Cortex of kidney (tissue), 1 donor: Measurements from ENCODE around the gene TUSC2.
"Not testable (repeated sequence)": the region's sequence is repeated elsewhere in the genome, so short reads cannot be mapped to it uniquely, and the experiment has no call there.

Source experiments
- DNase-seq: peaks from one replicate; lab custom pipeline; 2025; lab: John Stamatoyannopoulos, UW

Gene TUSC2

GRCh38 chr3:50294089-50294488 is 33.9 kb downstream of the TUSC2 start:
- no peak for DNase-seq

- DNase-seq: no peak
These were observed 34.8 kb downstream of the TUSC2 start for GRCh38 chr3:50293079-50293801.

GRCh38 chr3:50292159-50293078 is 35.6 kb downstream of the TUSC2 start, which contains the start of gene IFRD2:
IFRD2 (minus strand) TSS chr3:50292429; CDS start chr3:50292274, 155 bp downstream.
- no peak for DNase-seq

- no peak for DNase-seq
These were observed 37.8 kb downstream of the TUSC2 start for GRCh38 chr3:50290161-50290641.

- no peak for DNase-seq
These were observed 38.9 kb downstream of the TUSC2 start for GRCh38 chr3:50289130-50289529.

GRCh38 chr3:50288387-50289007 is 39.5 kb downstream of the TUSC2 start:
- no peak for DNase-seq

- DNase-seq: no peak
These were observed 40.8 kb downstream of the TUSC2 start for GRCh38 chr3:50287262-50287661.

GRCh38 chr3:50286322-50287227 is 41.4 kb downstream of the TUSC2 start:
- DNase-seq: no peak

GRCh38 chr3:50284121-50284520 is 43.9 kb downstream of the TUSC2 start:
- DNase-seq: not testable (repeated sequence)

GRCh38 chr3:50279255-50280016 is 48.6 kb downstream of the TUSC2 start:
- DNase-seq: no peak

GRCh38 chr3:50278880-50279224 is 49.2 kb downstream of the TUSC2 start, which contains the start of gene LSMEM2:
LSMEM2 (plus strand) TSS chr3:50279087; CDS start chr3:50279114, 27 bp downstream.
- no peak for DNase-seq

GRCh38 chr3:50278123-50278879 is 49.7 kb downstream of the TUSC2 start:
- no peak for DNase-seq

- DNase-seq: no peak
These were observed 51.3 kb downstream of the TUSC2 start for GRCh38 chr3:50276762-50277101.

GRCh38 chr3:50275996-50276761 is 51.8 kb downstream of the TUSC2 start:
- no peak for DNase-seq

- DNase-seq: no peak
These were observed 52.7 kb downstream of the TUSC2 start for GRCh38 chr3:50275141-50275995.
